H1 (cell line): ENCODE measurements around the gene TPD52L1. TPM values are rescaled to one million over a fixed set of nuclear protein-coding genes. Genes with fewer than 3 reads are reported as not detected.

Experiments used
- CTCF ChIA-PET: fragments of 300-600 bp; sonication (Branson Sonifier 250); formaldehyde crosslinking; loops from one replicate; lab custom pipeline; 2021; ENCODE audit not compliant: partially characterized antibody; lab: Charles Lee
- POLR2A ChIA-PET: fragments of 300-600 bp; sonication (Branson Sonifier 250); formaldehyde crosslinking; loops from one replicate; lab custom pipeline; 2021; ENCODE audit warnings: inconsistent platforms; ENCODE audit not compliant: partially characterized antibody; lab: Charles Lee
- DNase-seq, 2 experiments: peaks; one replicate each; pipeline versions ENCODE4 v3.0.0 to v3.0.0-alpha.2; 2010 to 2022; ENCODE audit warnings: low spot score in 2 of 2, low read depth in 1 of 2, mixed read lengths in 1 of 2
- FAIRE-seq: peaks from 2 replicates; lab custom pipeline; 2011; peaks lifted over from hg19 to GRCh38; lab: Jason Lieb, UNC
- H2AFZ ChIP-seq: 2 replicates; pipeline ENCODE4 v1.8.1; 2012; ENCODE audit warnings: low read length, inconsistent platforms
- H2AK5ac ChIP-seq: 2 replicates; pipeline ENCODE4 v1.6.1; 2013; ENCODE audit warnings: low read depth, low read length
- H2BK120ac ChIP-seq: replicated peaks from 2 replicates; pipeline ENCODE3; 2013; ENCODE audit warnings: low read depth, low read length, inconsistent platforms
- H2BK12ac ChIP-seq: 2 replicates; pipeline ENCODE4 v1.6.1; 2013; ENCODE audit warnings: low read depth, low read length
- H2BK15ac ChIP-seq: 2 replicates; pipeline ENCODE4 v1.6.1; 2013; ENCODE audit warnings: low read length
- H2BK20ac ChIP-seq: 2 replicates; pipeline ENCODE4 v1.6.1; 2013; ENCODE audit warnings: low read length
- H2BK5ac ChIP-seq: 2 replicates; pipeline ENCODE4 v1.6.1; 2013; ENCODE audit warnings: low read depth, low read length
- H3K14ac ChIP-seq: 2 replicates; pipeline ENCODE4 v1.6.1; 2013; ENCODE audit warnings: inconsistent platforms; ENCODE audit not compliant: insufficient read length
- H3K18ac ChIP-seq: 2 replicates; pipeline ENCODE4 v1.6.1; 2013; ENCODE audit warnings: low read length; ENCODE audit errors: extremely low read depth
- H3K23ac ChIP-seq: 2 replicates; pipeline ENCODE4 v1.6.1; 2013; ENCODE audit warnings: inconsistent platforms; ENCODE audit not compliant: insufficient read length
- H3K23me2 ChIP-seq: 2 replicates; pipeline ENCODE4 v1.6.1; 2013; ENCODE audit warnings: low read depth, low read length
- H3K27ac ChIP-seq: 2 replicates; pipeline ENCODE4 v1.6.1; 2011; ENCODE audit warnings: low read depth, low read length, inconsistent platforms
- H3K27me3 ChIP-seq, 4 experiments: replicated peaks in 1 of 4; 1 replicate in 1 of 4; 2 replicates in 3 of 4; pipeline versions ENCODE4 v1.6.1 to v1.8.1; 2011 to 2013; ENCODE audit warnings: low read length in 3 of 4, mild to moderate bottlenecking in 3 of 4, inconsistent platforms in 2 of 4, mixed read lengths in 2 of 4, moderate library complexity in 1 of 4; ENCODE audit not compliant: control insufficient read depth in 3 of 4, insufficient read depth in 3 of 4; ENCODE audit errors: extremely low read depth in 1 of 4
- H3K36me3 ChIP-seq, 4 experiments: 2 replicates each; pipeline versions ENCODE4 v1.6.1 to v1.8.1; 2011 to 2013; ENCODE audit warnings: mild to moderate bottlenecking in 4 of 4, low read length in 3 of 4, moderate library complexity in 2 of 4, control low read depth in 1 of 4, inconsistent platforms in 1 of 4; ENCODE audit not compliant: insufficient read depth in 4 of 4, control insufficient read depth in 2 of 4
- H3K4ac ChIP-seq: replicated peaks from 2 replicates; pipeline ENCODE3; 2013; ENCODE audit warnings: low read length, low read depth, mixed read lengths, inconsistent platforms; ENCODE audit not compliant: insufficient read length
- H3K4me1 ChIP-seq, 4 experiments: replicated peaks in 1 of 4; 1 replicate in 1 of 4; 2 replicates in 3 of 4; pipeline versions ENCODE4 v1.6.1 to v1.8.1; 2011 to 2013; ENCODE audit warnings: low read length in 3 of 4, inconsistent platforms in 2 of 4, mixed read lengths in 1 of 4; ENCODE audit not compliant: insufficient read depth in 4 of 4, control insufficient read depth in 3 of 4
- H3K4me2 ChIP-seq, 2 experiments: 2 replicates each; pipeline versions ENCODE4 v1.6.1 to v1.8.1; 2011 to 2013; ENCODE audit warnings: low read depth in 2 of 2, low read length in 2 of 2, control low read depth in 1 of 2, inconsistent platforms in 1 of 2, mild to moderate bottlenecking in 1 of 2; ENCODE audit not compliant: insufficient read depth in 1 of 2
- H3K4me3 ChIP-seq, 4 experiments: fragments of 200-600, 300-600 bp in 1 of 4; sonication (generic), shearing (Covaris generic), sonication (Bioruptor Twin) in 1 of 4; 2 replicates each; pipeline versions ENCODE4 v1.5.1 to v1.8.1; 2011 to 2016; ENCODE audit warnings: low read length in 4 of 4, low read depth in 3 of 4, control low read depth in 2 of 4, inconsistent platforms in 2 of 4, mild to moderate bottlenecking in 2 of 4, mixed read lengths in 1 of 4, moderate library complexity in 1 of 4; ENCODE audit not compliant: insufficient read depth in 2 of 4; ENCODE audit errors: extremely low read depth in 1 of 4
- H3K56ac ChIP-seq: replicated peaks from 2 replicates; pipeline ENCODE3; 2013; ENCODE audit warnings: low read depth, mild to moderate bottlenecking, mixed read lengths, low read length, inconsistent platforms; ENCODE audit not compliant: insufficient read length
- H3K79me1 ChIP-seq: 2 replicates; pipeline ENCODE4 v1.6.1; 2013; ENCODE audit warnings: low read depth, low read length, control low read depth
- H3K79me2 ChIP-seq, 2 experiments: 2 replicates each; pipeline versions ENCODE4 v1.6.1 to v1.8.1; 2012 to 2013; ENCODE audit warnings: low read length in 2 of 2, mild to moderate bottlenecking in 2 of 2, inconsistent platforms in 1 of 2; ENCODE audit not compliant: insufficient read depth in 2 of 2, control insufficient read depth in 1 of 2
- H3K9ac ChIP-seq, 4 experiments: replicated peaks in 1 of 4; 1 replicate in 1 of 4; 2 replicates in 3 of 4; pipeline versions ENCODE4 v1.6.1 to v1.8.1; 2011 to 2013; ENCODE audit warnings: low read depth in 3 of 4, low read length in 3 of 4, control low read depth in 2 of 4, mild to moderate bottlenecking in 2 of 4, moderate library complexity in 2 of 4, inconsistent platforms in 1 of 4; ENCODE audit errors: extremely low read depth in 1 of 4
- H3K9me3 ChIP-seq, 2 experiments: 2 replicates each; pipeline versions ENCODE4 v1.6.1 to v1.8.1; 2012 to 2013; ENCODE audit warnings: mild to moderate bottlenecking in 2 of 2, moderate library complexity in 2 of 2, control low read depth in 1 of 2, inconsistent platforms in 1 of 2, low read depth in 1 of 2, low read length in 1 of 2, mixed read lengths in 1 of 2; ENCODE audit not compliant: insufficient read depth in 2 of 2
- H4K20me1 ChIP-seq, 2 experiments: replicated peaks in 1 of 2; 2 replicates each; pipeline versions ENCODE3 to v1.8.1; 2011 to 2013; ENCODE audit warnings: inconsistent platforms in 2 of 2, low read length in 2 of 2, mild to moderate bottlenecking in 1 of 2; ENCODE audit not compliant: insufficient read depth in 2 of 2, control insufficient read depth in 1 of 2
- H4K5ac ChIP-seq: 2 replicates; pipeline ENCODE4 v1.6.1; 2013; ENCODE audit warnings: low read length, low read depth, mixed read lengths, inconsistent platforms; ENCODE audit not compliant: insufficient read length
- H4K8ac ChIP-seq: 2 replicates; pipeline ENCODE4 v1.8.0; 2013; ENCODE audit warnings: mild to moderate bottlenecking, moderate library complexity, low read length, inconsistent platforms; ENCODE audit not compliant: insufficient read depth; ENCODE audit errors: extremely low read depth
- H4K91ac ChIP-seq: replicated peaks from 2 replicates; pipeline ENCODE3; 2013; ENCODE audit warnings: low read length, mixed read lengths, inconsistent platforms; ENCODE audit not compliant: insufficient read length
- NRF1 ChIP-seq: IDR thresholded peaks from 2 replicates; pipeline ENCODE4 v1.6.1; 2011; ENCODE audit warnings: mild to moderate bottlenecking, low read depth, low read length, improper control_type of control experiment
- WGBS, 2 experiments: shearing (Covaris generic) in 1 of 2; methylation state at CpG; one replicate each; pipeline versions ENCODE4 v1.1.6 to v1.1.7; 2013 to 2015; ENCODE audit warnings: low lambda C conversion rate in 2 of 2, mixed read lengths in 2 of 2, inconsistent platforms in 1 of 2, low coverage in 1 of 2, missing lambda C conversion rate in 1 of 2; ENCODE audit not compliant: insufficient replicate concordance in 2 of 2, insufficient coverage in 1 of 2, insufficient read length in 1 of 2; ENCODE audit errors: extremely low coverage in 1 of 2, missing lambda C conversion rate in 1 of 2; 5-methylcytosine and 5-hydroxymethylcytosine counted together
- polyA plus RNA-seq, 7 experiments: library from polyadenylated mRNA; depleted of rRNA in 3 of 7; stranded (reverse) in 5 of 7; unstranded in 2 of 7; fragments of >200 nt in 5 of 7; fragments of 200-250 nt in 2 of 7; gene quantifications; 1 replicate in 5 of 7; 2 replicates in 1 of 7; 4 replicates in 1 of 7; pipeline versions ENCODE4 v1.2.1 to v1.2.3, GENCODE V29; 2011 to 2013; ENCODE audit warnings: missing spikeins in 2 of 7, mixed read lengths in 2 of 7
- total RNA-seq: library from RNA; stranded (reverse); fragmentation: NEBNext Ultra II Directional; extraction: Animal tissue kit (Norgen Biotek cat#: 25700); gene quantifications from 2 replicates; pipeline ENCODE4 v1.2.1, GENCODE V29; 2021

Gene TPD52L1
- total and polyA plus RNA-seq, 2 of the 8 experiments (the other 6 are each of a cell fraction or from before 2014, with no cell fraction given): 7.4 to 14.2 TPM

GRCh38 chr6:125302840-125303511 lies 149.4 kb downstream of the TPD52L1 start:
- H3K4me3 ChIP-seq: no peak overlapping the region
- H2BK12ac ChIP-seq: no peak overlapping the region
- FAIRE-seq (no peak), DNase-seq (no peak)
- H3K9me3 ChIP-seq: no peaks in the 10 kb centered on the region
- H3K27ac ChIP-seq: no peak overlapping the region
- peaks cover 3% of the 10 kb centered on the region; the same call in 1 of the 2 replicates for H3K79me1 ChIP-seq
- no peak overlapping the region for H2BK20ac ChIP-seq
- no peaks in the 10 kb centered on the region for H4K20me1 ChIP-seq
- H4K91ac ChIP-seq: no peak overlapping the region
- H3K27me3 ChIP-seq: peaks cover 0 to 1% (median 0%) of the 10 kb centered on the region in 4 experiments; a peak in 1 of 7 replicates
- peaks cover 0 to 18% of the 10 kb centered on the region in 2 experiments; a peak in 2 of 4 replicates for H3K79me2 ChIP-seq
- H2AFZ ChIP-seq: no peak overlapping the region
- H3K4me1 ChIP-seq: no peaks in the 10 kb centered on the region; a peak in 1 of 7 replicates
- no peak overlapping the region for H4K8ac ChIP-seq
- no peak overlapping the region for H2BK120ac ChIP-seq
- no peak overlapping the region for H4K5ac ChIP-seq
- H3K18ac ChIP-seq: no peak overlapping the region
- H2BK5ac ChIP-seq: no peak overlapping the region
- no peak overlapping the region for H3K9ac ChIP-seq
- CTCF ChIA-PET: interaction anchor here (0.8 to 1.6 kb wide), 5 partner anchors 8 to 466 kb away, joined by 3 to 8 read pairs (median 4); no protein-coding TSS in a partner anchor
- no peak overlapping the region for H3K4ac ChIP-seq
- H2BK15ac ChIP-seq: no peak overlapping the region
- peaks cover 3 to 20% (median 10%) of the 10 kb centered on the region in 4 experiments; a peak in 7 of 8 replicates for H3K36me3 ChIP-seq
- 90% methylated on average over 4 of the region's 4 CpGs; no CpG with 5 or more reads in 1 of the 2 experiments for WGBS, 2 experiments
- H3K14ac ChIP-seq: no peak overlapping the region
- H2AK5ac ChIP-seq: no peak overlapping the region
- TF ChIP-seq NRF1: no peak
- TF ChIP-seq, all 59 proteins: peak for 0
- Histone ChIP-seq H3K23ac (no peak overlapping the region), H3K4me2 (no peak overlapping the region), H3K23me2 (no peaks in the 10 kb centered on the region; the same call in 1 of the 2 replicates), H3K56ac (no peak overlapping the region)
- POLR2A ChIA-PET: no interaction called here
